Transverse colon (tissue), 4 donors: ENCODE data around the gene TNS1. TPM values are rescaled to one million over a fixed set of nuclear protein-coding genes. Genes with fewer than 3 reads are reported as not detected.

Source experiments
- DNase-seq: peaks from one replicate; pipeline ENCODE4 v3.0.0-alpha.2; 2019
- H3K27ac ChIP-seq, 4 donors: fragments of 200-600 bp; sonication (generic); 2 replicates each; pipeline ENCODE4 v1.5.1; 2016 to 2018; ENCODE audit warnings: inconsistent platforms in 4 of 4
- H3K27me3 ChIP-seq: fragments of 200-600 bp; sonication (generic); 2 replicates; pipeline ENCODE4 v1.5.1; 2017; ENCODE audit warnings: inconsistent platforms
- H3K36me3 ChIP-seq, 4 donors: fragments of 200-600 bp; sonication (generic); 2 replicates each; pipeline ENCODE4 v1.5.1; 2017 to 2019; ENCODE audit warnings: inconsistent platforms in 4 of 4
- H3K4me1 ChIP-seq, 4 donors: fragments of 200-600 bp; sonication (generic); 2 replicates each; pipeline ENCODE4 v1.5.1; 2017 to 2020; ENCODE audit warnings: inconsistent platforms in 4 of 4
- H3K4me3 ChIP-seq, 4 donors: fragments of 200-600 bp; sonication (generic); 1 replicate in 1 of 4; 2 replicates in 3 of 4; pipeline versions ENCODE4 v1.5.1 to v1.6.1; 2017 to 2019; ENCODE audit warnings: inconsistent platforms in 4 of 4
- H3K9me3 ChIP-seq, 2 donors: fragments of 200-600 bp; sonication (generic); 2 replicates each; pipeline ENCODE4 v1.5.1; 2017 to 2019; ENCODE audit warnings: inconsistent platforms in 2 of 2
- EP300 ChIP-seq: sonication (generic); formaldehyde crosslinking; IDR thresholded peaks from one replicate; pipeline ENCODE4 v1.6.1; 2017; ENCODE audit warnings: antibody characterized with exemption, low read depth
- POLR2A ChIP-seq: fragments of 450-650 bp; IDR thresholded peaks from one replicate; pipeline ENCODE4 v1.6.1; 2016; ENCODE audit warnings: antibody characterized with exemption, mild to moderate bottlenecking, moderate library complexity
- POLR2AphosphoS5 ChIP-seq, 3 donors: sonication (generic); formaldehyde crosslinking; IDR thresholded peaks; one replicate each; pipeline ENCODE4 v1.6.1; 2016; ENCODE audit warnings: antibody characterized with exemption in 3 of 3
- WGBS, 2 donors: methylation state at CpG; one replicate each; pipeline ENCODE4 v1.1.5; 2018; ENCODE audit warnings: low coverage in 1 of 2; 5-methylcytosine and 5-hydroxymethylcytosine counted together
- in situ Hi-C, 4 donors: fragments of 200-750 bp; cut with MboI; loops; one replicate each; pipeline versions ENCODE4 v1.15.0 to v1.15.1; 2017; ENCODE audit warnings: low sequenced_read_pairs in 3 of 4, low pct_ligation_motif_present in 1 of 4, low pct_unique_long_range_greater_than_20kb in 1 of 4
- intact Hi-C: fragments of 100-400 bp; cut with DNase I; formaldehyde crosslinking; loops from one replicate; pipeline ENCODE4 v1.15.1; 2023; ENCODE audit warnings: low total_unique reads
- total RNA-seq, 4 donors: library from RNA; depleted of rRNA; stranded (reverse); fragments of >200 nt; gene quantifications; one replicate each; pipeline ENCODE4 v1.1.0, GENCODE V29; 2016
- TF ChIP-seq, protein P1 (sequence below), 5 experiments: fragments of 200-600 bp in 3 of 5; fragments of 450-650 bp in 2 of 5; sonication (generic) in 3 of 5; IDR thresholded peaks; 1 replicate in 2 of 5; 2 replicates in 3 of 5; pipeline ENCODE4 v1.5.1; 2016 to 2017; ENCODE audit warnings: antibody characterized with exemption in 5 of 5, inconsistent platforms in 3 of 5, mild to moderate bottlenecking in 2 of 5, moderate library complexity in 1 of 5

Gene TNS1
- total RNA-seq, 4 donors from 2014 or later: 101 to 487 (median 231) TPM

DNA sequence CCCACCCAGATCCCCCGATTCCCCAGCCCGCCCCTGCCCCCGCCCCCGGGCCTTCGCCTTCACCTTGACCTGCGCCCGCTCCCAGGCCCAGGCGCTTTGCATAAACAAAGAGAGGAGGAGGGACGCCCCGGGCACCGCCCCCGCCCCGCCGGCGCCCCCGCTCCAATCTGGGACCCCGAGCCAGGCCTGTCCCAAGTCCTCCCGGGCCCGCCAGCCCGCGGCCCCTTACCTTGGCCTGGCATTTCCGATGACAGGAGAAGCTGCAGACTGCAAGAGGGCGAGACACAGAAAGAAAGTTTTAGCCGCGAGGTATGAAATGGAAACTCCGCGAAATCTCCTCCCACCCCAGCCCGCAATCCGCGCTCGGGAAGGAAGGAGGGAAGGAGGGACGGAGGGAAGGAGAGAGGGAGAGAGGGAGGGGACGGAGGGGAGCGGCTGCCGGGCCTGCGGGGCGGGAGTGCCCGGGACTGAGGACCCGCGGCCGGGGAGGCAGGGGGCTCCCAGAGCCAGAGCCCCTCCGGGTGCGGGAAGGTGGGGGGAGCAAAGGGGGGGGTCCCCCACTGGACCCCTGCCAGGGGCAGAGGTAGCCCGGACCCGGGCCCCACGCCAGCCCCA, 24.2 kb downstream of the TNS1 start:
- intact Hi-C loops: loop anchor here (10.0 kb wide), 1 partner anchor 54 kb away; no protein-coding TSS in a partner anchor
- 25% methylated on average over 31 of the region's 46 CpGs; no CpG with 5 or more reads in 1 of the 2 donors for WGBS, 2 donors

DNA sequence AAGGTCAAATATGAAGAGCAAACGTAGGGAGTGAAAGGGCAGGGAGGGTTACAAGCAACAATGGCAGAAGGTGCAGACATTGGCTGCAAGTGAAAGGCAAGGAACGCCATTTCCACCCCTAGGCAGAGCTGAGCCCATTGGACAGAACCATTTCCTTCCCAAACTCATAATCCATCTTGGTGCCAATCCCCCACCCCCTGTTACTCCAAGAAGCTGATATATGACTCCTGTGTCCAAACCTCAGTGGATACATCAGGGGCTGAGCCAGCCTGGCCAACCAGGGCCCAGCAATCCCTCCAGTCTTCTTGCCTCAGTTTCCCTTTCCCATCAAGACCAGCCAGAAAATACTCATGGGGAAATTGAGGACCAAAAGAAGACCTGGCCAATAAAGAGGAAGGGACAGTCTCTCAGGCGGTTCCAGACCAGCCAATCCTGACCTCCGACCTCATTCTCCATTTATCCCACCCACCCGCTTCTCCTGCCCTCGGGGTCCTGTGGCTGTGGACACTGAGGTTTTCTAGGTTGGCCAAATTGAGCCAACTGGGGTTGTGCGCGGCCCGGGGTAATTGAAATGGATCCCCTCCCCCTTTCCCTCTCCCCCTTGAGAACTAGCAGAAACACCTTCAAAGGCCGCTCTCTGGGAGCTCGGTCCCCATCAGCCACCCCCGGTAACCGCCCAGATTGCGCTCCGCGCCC, 24.8 kb downstream of the TNS1 start:
- no peaks in the 10 kb centered on the region for H3K27me3 ChIP-seq
- in situ Hi-C loops: loop anchor here in 1 of 4 donors (25.0 kb wide), 1 partner anchor 191 kb away; no protein-coding TSS in a partner anchor
- no peaks in the 10 kb centered on the region for H3K36me3 ChIP-seq
- WGBS, 2 donors: 49 to 50% methylated on average over 1 to 15 of the region's 16 CpGs
- peak overlapping the region; percentile 44 to 57 (median 51) for H3K4me3 ChIP-seq
- TF ChIP-seq POLR2AphosphoS5 (IDR thresholded peaks at IDR 0.05): no peak
- TF ChIP-seq POLR2A: no peak
- TF ChIP-seq EP300: no peak
- TF ChIP-seq, protein P1, sequence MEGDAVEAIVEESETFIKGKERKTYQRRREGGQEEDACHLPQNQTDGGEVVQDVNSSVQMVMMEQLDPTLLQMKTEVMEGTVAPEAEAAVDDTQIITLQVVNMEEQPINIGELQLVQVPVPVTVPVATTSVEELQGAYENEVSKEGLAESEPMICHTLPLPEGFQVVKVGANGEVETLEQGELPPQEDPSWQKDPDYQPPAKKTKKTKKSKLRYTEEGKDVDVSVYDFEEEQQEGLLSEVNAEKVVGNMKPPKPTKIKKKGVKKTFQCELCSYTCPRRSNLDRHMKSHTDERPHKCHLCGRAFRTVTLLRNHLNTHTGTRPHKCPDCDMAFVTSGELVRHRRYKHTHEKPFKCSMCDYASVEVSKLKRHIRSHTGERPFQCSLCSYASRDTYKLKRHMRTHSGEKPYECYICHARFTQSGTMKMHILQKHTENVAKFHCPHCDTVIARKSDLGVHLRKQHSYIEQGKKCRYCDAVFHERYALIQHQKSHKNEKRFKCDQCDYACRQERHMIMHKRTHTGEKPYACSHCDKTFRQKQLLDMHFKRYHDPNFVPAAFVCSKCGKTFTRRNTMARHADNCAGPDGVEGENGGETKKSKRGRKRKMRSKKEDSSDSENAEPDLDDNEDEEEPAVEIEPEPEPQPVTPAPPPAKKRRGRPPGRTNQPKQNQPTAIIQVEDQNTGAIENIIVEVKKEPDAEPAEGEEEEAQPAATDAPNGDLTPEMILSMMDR (IDR thresholded peaks at IDR 0.05): no peak
- H3K9me3 ChIP-seq: no peaks in the 10 kb centered on the region
- peak overlapping the region; percentile 75 to 90 (median 82) for H3K27ac ChIP-seq
- peaks cover 4 to 28% (median 13%) of the 10 kb centered on the region in 4 donors for H3K4me1 ChIP-seq
- intact Hi-C loops: loop anchor here (10.0 kb wide), 1 partner anchor 53 kb away; no protein-coding TSS in a partner anchor
- DNase-seq: no peak

More for the DNA sequence above, 24.2 kb downstream of the TNS1 start:
- TF ChIP-seq, protein P1 (IDR thresholded peaks at IDR 0.05): no peak
- no peak for TF ChIP-seq EP300
- no peak for TF ChIP-seq POLR2A
- no peak for TF ChIP-seq POLR2AphosphoS5 (IDR thresholded peaks at IDR 0.05)
- peaks cover under 1 to 28% (median 11%) of the 10 kb centered on the region in 4 donors for H3K4me1 ChIP-seq
- H3K27ac ChIP-seq: peak overlapping the region; percentile 75 to 90 (median 82)
- peak overlapping the region; percentile 44 to 57 (median 51) for H3K4me3 ChIP-seq
- in situ Hi-C loops: loop anchor here in 1 of 4 donors (25.0 kb wide), 1 partner anchor 191 kb away; no protein-coding TSS in a partner anchor
- H3K27me3 ChIP-seq: no peaks in the 10 kb centered on the region
- no peaks in the 10 kb centered on the region for H3K36me3 ChIP-seq
- DNase-seq: no peak
- H3K9me3 ChIP-seq: no peaks in the 10 kb centered on the region

- Histone ChIP-seq H3K9me3 (no peaks in the 10 kb centered on the region), H3K4me3 (no peak overlapping the region), H3K27ac (peak overlapping the region in 3 of 4 donors; percentile 76 to 90 (median 89)), H3K36me3 (no peaks in the 10 kb centered on the region), H3K4me1 (peaks cover 4 to 38% (median 20%) of the 10 kb centered on the region in 4 donors), H3K27me3 (no peaks in the 10 kb centered on the region)
- WGBS, 2 donors: 94% methylated on average over 6 of the region's 6 CpGs; no CpG with 5 or more reads in 1 of the 2 donors
- no peak for DNase-seq
- intact Hi-C loops: loop anchor here (10.0 kb wide), 1 partner anchor 52 kb away; no protein-coding TSS in a partner anchor
- in situ Hi-C loops: loop anchor here in 1 of 4 donors (25.0 kb wide), 1 partner anchor 189 kb away; no protein-coding TSS in a partner anchor
- TF ChIP-seq, protein P1 (IDR thresholded peaks at IDR 0.05): no peak
- TF ChIP-seq POLR2A (no peak), POLR2AphosphoS5 (IDR thresholded peaks at IDR 0.05) (no peak), EP300 (no peak)
Measured at GRCh38 chr2:217976301-217976700, 26.5 kb downstream of the TNS1 start.

DNA sequence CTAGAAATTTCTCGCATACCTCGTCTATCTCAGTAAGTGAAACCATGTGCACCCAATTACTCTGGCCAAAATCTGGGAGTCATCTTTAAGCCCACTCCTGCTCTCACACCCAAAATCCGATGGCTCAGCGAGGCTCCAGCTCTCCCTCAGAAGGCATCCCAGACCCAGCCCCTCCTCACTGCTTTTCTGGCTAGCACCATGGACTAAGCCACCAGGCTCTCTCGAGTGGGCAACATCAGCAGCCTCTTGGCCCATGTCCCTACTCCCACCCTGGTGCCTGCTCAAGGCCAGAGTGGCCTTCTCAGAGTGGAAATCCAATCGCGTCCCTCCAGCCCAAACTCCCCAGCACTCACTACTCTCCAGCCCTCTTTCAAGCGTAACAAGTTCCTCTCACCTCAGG, 27.2 kb downstream of the TNS1 start:
- no peak for DNase-seq
- peak overlapping the region in 3 of 4 donors; percentile 14 to 90 (median 89) for H3K27ac ChIP-seq
- in situ Hi-C loops (loop anchor here in 1 of 4 donors (25.0 kb wide), 1 partner anchor 188 kb away; no protein-coding TSS in a partner anchor), intact Hi-C loops (loop anchor here (10.0 kb wide), 1 partner anchor 51 kb away; no protein-coding TSS in a partner anchor)
- no peak overlapping the region for H3K4me3 ChIP-seq
- H3K4me1 ChIP-seq: peaks cover 4 to 40% (median 20%) of the 10 kb centered on the region in 4 donors
- no peaks in the 10 kb centered on the region for H3K27me3 ChIP-seq
- no peak for TF ChIP-seq POLR2AphosphoS5 (IDR thresholded peaks at IDR 0.05)
- TF ChIP-seq EP300: no peak
- TF ChIP-seq, protein P1 (IDR thresholded peaks at IDR 0.05): no peak
- TF ChIP-seq POLR2A: no peak
- no peaks in the 10 kb centered on the region for H3K9me3 ChIP-seq
- H3K36me3 ChIP-seq: no peaks in the 10 kb centered on the region
- 89 to 90% methylated on average over 4 to 8 of the region's 8 CpGs for WGBS, 2 donors
